NCI-H446 treated with DMSO at 0.1 percent for 48 hours (cell line): ENCODE data around the gene HAPLN3.
"Not testable (repeated sequence)": the region's sequence is repeated elsewhere in the genome, so short reads cannot be mapped to it uniquely, and the experiment has no call there.

ENCODE experiments used
- DNase-seq: peaks from one replicate; lab custom pipeline; 2025; lab: John Stamatoyannopoulos, UW

Gene HAPLN3, protein sequence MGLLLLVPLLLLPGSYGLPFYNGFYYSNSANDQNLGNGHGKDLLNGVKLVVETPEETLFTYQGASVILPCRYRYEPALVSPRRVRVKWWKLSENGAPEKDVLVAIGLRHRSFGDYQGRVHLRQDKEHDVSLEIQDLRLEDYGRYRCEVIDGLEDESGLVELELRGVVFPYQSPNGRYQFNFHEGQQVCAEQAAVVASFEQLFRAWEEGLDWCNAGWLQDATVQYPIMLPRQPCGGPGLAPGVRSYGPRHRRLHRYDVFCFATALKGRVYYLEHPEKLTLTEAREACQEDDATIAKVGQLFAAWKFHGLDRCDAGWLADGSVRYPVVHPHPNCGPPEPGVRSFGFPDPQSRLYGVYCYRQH

DNA sequence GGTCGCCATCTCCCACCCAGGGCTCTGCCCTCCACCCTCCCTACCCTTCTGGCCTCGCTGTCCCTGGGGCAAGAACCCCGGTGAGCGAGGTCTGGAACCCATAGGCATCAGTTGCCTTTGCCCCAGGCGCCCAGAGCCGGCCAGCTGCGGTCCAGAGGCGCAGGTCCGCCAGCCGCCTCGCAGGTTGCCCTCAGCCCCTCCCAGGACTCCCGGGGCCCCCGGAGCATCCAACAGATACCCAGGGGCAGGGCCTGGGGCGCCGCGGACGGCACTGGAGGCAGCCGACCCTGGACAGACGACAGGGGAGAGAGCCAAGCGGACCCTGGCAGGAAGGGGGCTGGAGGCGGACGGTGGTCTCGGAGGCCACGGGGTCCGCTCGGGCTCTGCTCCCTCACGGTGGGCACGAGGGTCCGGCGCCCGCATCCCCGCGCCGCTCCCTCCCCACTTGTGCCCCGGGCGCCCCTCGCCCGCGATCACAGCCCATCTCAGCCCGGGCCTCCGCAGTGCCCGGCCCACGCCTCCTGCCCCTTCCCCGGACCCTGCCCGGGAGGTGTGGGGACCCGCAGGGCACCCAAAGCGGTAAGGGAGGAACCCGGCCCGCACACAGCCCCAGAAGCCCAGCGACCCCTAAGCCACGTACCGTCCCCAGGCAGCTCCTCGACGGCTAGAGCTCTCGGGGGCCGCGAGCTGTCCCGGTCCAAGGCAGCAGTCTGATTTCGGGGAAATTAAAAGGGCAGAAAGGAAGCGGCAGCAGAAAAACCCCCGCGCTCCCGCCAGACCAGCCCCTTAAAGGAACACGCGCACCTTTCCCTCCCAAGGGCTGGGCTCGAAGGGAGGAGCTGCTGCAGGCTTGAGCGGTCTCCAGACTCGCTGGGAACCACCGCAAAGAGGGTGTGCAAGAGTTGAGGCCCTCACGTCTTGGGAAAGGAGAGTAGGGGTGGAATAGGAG lies at the start of gene HAPLN3:
TSS of gene HAPLN3 (minus strand) at position 726 of the 949 bp plus-strand sequence. CDS start 8,246 bp downstream, outside the sequence.
- DNase-seq = no peak

DNA sequence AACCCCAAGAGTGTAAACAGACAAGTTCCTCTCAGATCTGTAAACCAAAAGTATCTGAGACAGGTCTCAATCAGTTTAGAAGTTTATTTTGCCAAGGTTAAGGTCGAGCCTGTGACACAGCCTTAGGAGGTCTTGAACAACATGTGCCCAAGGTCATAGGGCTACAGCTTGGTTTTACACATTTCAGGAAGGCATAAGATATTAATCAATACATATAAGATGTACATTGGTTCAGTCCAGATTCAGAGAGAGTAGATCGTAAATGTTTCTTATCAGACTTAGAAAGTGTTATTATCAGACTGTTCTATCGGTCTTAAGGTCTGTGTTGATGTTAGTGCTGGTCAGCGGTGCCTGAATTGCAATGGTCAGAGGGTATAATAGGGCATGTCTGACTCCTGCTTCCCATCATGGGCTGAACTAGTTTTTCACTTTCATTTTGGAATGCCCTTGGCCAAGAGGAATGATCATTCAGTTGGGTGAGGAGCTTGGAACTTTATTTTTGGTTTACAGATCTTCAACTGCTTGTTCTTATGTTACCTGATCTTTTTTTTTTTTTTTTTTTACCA lies 44.8 kb upstream of the HAPLN3 start:
- no peak for DNase-seq

DNA sequence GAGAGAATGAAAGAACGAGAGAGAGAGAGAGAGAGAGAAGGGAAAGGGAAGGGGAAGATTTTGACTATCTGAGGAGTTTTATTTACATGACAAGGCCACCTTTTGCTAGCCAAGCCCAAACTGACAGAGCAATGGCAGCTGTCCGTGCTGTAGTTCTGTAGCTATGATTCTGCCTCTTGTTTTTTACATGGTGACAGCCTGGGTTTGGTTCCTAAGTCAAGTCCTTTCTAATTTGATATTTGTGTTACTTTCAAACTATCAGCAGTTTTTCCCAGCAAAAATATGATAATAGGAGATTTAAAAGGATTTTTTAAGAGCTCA lies 44.1 kb upstream of the HAPLN3 start:
- DNase-seq = no peak

DNA sequence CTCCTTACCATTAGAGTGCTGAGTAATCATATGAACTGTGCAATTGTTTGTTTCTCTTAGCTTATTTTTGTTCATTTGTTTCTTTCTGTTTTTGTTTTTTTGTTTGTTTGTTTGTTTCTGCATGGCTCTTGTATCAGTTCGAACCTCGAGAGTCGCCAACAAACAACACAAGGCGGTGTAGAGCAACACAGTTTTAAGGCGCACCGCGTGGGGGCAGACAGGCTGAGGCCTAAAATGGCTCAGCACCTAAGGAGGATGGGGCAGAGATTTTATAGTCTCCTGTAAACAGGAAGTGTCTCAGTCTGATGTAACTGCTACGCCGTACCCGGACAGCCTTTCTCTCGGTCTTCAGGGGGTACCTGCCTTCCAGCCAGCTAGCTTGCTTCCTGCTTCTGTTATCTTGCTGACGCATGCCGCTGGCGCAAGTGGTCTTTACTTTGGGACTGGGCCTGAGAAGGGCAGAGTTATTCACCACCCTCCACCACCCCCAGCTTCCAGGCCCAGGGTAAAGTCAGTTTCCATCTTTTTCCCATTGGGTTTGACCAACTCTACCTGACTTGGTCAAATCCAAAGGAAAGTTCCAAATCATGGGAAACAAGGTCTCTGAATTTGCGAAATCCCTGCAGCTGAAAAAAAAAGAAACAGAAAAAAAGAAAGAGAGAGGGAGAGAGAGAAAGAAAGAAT lies 43.6 kb upstream of the HAPLN3 start:
- DNase-seq = no peak

DNA sequence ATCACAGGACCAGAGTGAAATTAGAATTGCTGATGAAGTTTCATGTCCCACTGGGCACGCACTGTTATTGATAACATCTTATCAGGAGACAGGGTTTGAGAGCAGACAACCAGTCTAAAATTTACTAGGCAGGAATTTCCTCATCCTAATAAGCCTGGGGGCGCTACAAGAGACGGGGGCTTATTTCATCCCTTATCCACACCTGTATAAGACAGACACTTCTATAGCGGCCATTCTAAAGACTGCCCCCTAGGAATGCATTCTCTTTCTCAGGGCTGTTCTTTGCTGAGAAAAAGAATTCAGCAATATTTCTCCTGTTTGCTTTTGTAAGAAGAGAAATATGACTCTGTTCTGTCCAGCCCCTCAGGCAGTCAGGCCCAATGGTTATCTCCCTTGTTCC lies 39.1 kb upstream of the HAPLN3 start:
- DNase-seq = not testable (repeated sequence)

DNA sequence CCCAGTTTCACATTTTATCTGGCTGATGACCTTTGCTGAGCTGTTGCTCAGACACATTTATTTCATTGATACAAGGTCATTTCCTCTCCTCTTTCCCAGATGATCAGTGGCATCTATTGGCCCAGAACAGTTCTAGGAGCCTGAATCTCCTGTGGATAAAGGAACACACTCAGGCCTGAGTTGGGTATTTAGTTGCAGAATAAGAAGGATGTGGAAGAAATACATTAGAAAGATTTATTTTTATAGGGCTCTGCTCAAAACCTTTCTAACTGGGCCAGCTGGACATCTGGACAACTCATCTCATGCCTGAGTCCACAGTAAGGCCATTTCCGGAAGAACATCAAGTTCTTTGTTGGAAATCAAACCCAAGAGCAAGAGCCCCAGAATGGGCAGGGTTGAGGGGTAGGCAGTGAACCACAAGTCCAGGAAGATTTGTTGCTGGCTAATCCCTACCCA lies 37.6 kb upstream of the HAPLN3 start:
- no peak for DNase-seq

DNA sequence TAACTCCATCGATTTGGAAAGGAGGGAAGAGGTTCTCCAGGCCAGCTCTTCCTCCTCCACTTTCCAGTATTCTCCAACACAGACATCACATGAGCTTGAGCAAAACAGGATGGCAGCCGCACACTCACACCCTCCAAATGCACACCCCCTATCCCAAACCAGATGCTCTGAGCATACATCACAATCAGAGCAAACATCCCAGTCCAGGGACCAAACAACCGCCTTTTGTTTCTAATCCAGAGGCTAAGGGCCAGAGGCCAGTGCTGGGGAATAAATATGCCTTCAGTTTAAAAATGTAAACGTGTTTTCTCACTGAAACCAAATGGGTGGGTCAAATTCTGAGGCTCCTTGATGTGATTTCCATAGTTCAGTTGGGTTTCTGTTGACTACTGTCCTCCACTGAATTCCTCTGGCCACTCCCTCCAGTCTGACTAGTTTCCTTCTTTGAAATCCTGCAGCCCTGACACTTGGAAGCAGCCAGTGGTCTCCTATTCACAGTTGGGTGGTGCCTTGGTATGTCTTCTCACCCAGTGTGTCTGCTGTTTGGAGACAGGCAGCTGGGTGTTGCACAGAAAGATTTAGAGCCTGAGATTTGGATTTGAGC lies 37.0 kb upstream of the HAPLN3 start:
- DNase-seq = no peak

DNA sequence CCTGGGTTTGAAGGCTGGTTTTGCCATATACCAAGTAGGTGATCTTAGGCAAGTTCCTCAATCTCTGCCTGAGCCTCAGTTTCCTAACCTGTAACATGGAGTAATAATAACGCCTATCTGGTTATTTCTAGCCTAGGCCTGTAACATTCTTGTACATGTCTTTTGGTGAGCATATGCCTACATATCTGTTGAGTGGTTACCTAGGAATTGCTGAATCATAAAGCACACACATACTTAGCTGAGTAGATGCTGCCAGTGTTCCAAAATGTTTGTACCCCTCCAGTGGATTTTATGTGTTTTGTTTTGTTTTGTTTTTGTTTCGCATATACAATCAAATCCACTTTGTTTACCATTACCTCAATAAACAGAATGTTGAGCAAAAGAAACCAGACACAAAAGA lies 35.2 kb upstream of the HAPLN3 start:
- no peak for DNase-seq

DNA sequence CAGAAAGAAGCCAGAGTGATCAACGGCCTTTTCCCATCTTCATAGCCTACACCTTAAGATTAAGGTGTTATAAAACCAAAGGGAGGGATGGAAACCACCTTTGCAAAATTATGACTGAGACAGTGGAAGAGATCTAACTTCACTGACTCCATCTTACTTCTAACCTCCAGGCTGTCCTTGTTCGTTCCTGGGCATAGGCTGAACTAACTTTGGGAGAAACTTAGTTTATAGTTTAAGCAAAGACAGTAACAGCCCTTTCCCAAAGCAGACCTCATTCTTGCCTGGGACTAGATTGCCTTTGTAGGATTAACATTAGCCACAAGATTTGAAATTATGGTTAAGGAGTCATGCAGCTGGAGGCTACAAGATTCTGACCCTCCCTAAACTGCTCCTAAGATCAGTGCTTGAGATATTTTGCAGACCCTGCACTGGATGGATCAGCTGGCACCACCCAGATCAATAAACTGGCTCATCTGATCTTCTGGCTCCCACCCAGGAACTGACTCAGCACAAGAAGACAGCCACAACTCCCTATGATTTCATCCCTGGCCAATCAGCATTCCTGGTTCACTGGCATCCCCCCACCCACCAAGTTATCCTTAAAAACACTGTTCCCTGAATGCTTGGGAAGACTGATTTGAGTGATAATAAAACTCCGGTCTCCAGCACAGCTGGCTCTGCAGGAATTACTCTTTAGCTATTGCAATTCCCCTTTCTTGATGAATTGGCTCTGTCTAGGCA lies 34.2 kb upstream of the HAPLN3 start:
- not testable (repeated sequence) for DNase-seq

DNA sequence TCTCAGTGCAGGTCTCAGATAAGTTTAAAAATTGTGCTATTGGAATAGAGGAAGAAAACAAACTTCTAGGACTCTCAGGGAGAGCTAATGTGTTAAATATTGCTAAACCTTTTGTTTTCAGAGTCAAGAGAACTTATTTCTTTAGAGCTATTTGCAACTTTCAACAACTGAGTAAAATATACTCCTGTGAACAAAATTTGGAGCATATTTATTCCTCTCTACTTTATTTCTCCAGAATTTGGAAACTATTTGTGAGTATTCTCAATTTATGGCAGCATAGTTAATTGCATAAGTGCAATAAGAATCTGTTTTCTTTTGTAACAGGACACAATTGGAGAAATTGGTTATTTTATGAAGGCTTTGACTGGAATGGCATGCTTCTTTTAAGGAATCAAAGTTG lies 32.8 kb upstream of the HAPLN3 start:
- not testable (repeated sequence) for DNase-seq

DNA sequence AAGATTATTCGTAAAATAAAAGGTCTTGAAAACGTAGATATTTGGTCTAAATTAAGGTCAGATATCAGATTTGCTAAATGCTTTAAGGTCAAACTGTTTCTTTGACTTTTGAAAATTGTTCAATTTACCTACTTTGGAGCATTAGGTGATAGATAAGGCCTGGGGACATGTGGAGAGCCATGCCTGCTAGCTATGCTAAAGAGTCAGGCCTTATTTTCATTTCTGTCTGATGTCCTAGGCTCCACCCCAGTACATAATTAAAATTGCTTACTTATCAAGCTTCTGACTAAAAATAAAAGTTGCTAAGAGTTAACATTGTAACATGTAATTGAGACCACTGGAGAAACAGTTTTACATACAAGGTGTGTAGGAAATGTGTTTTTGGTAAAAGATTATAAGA lies 30.3 kb upstream of the HAPLN3 start:
- not testable (repeated sequence) for DNase-seq

DNA sequence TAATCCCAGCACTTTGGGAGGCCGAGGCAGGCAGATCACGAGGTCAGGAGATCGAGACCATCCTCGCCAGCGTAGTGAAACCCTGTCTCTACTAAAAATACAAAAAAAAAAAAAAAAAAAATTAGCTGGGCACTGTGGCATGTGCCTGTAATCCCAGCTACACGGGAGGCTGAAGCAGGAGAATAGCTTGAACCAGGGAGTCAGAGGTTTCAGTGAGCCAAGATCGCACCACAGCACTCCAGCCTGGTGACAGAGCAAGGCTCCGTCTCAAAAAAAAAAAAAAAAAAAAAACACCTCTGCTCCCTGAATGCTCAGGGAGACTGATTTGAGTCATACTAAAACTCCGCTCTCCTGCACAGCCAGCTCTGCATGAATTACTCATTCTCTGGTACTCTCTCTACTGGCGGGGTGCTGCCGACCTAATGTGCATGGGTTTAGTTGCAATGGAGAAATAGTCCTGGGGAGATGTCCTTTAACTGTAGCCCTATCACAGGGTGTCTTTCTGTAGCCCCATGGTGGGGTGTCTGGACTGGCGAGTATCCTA lies 25.6 kb upstream of the HAPLN3 start:
- not testable (repeated sequence) for DNase-seq

DNA sequence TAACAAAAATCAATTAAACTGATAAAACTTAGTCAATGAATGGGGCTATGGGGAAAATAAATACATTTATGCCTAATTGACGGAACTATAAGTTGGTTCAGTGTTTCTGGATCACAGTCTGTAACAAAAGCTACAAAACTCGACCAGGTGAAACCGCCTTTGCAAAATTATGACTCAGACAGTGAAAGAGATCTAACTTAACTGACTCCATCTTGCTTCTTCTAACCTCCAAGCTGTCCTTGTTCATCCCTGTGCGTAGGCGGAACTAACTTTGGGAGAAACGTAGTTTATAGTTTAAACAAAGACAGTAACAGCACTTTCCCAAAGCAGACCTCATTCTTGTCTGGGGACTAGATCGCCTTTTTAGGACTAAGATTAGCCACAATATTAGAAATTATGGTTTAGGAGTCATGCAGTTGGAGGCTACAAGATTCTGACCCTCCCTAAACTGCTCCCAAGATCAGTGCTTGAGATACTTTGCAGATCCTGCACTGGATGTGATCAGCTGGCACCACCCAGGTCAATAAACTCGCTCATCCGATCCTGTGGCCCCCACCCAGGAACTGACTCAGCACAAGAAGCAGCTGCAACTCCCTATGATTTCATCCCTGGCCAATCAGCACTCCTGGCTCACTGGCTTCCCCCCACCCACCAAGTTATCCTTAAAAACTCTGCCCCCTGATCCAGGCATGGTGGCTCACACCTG lies 25.0 kb upstream of the HAPLN3 start:
- DNase-seq = no peak

DNA sequence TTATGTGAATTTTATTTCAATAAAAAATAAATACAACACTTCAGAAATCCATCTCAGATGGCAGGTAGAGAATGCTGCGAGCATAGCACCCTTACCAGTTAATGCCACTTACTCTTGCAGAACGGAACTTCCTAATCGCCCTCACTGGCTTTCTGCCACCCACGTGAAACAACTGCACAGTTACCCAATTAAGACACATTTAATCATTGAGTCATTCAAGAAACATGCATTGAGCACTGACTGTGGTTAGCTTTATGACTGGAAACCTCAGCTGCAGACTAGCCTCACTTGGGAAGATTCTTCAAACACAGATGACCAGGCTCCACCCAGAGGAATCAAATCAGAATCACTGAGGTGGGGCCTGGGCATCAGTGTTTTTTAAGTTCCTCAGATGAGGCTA lies 23.4 kb upstream of the HAPLN3 start:
- no peak for DNase-seq

DNA sequence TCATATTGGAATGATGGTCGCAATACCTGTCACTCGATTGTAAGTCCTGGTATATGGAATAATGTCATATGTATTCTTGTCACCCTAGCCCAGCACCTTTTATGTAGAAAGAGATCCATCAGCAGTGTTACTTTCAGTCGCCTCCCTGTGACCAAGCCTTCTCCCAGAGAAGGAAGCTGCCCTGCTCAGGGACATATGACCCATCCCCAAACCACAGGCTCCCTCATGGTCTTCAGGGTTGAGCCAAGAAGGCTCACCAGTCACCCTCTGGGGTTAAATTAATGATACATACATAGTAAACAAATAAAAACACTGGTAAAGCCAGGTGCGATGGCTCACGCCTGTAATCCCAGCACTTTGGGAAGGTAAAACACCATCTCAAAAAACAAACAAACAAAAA lies 22.4 kb upstream of the HAPLN3 start:
- no peak for DNase-seq

DNA sequence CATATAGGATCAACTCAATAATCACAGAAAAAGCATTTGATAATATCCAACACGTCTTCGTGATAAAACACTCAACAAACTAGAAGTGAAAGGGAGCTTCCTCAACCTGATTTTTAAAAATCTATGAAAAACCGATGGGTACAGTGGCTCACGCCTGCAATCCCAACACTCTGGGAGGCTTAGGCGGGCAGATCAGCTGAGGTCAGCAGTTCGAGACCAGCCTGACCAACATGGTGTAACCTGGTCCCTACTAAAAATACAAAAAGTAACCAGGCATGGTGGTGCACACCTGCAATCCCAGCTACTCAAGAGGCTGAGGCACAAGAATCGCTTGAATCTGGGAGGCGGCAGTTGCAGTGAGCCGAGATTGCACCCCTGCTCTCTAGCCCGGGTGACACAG lies 20.0 kb upstream of the HAPLN3 start:
- no peak for DNase-seq

DNA sequence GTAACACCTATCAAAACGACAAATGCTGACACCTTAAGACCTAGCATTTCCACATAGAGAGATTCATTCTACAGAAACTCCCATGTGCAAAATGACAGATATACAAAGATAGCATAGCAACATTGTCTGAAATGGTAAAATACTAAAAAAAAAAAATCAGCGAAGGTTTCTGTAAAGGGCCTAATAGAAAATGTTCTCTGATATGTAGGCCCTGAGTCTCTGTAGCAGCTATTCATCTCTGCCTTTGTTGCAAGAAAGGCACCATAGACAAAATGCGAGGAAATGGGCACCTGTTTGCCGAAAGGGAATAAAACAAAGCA lies 18.5 kb upstream of the HAPLN3 start:
- no peak for DNase-seq

DNA sequence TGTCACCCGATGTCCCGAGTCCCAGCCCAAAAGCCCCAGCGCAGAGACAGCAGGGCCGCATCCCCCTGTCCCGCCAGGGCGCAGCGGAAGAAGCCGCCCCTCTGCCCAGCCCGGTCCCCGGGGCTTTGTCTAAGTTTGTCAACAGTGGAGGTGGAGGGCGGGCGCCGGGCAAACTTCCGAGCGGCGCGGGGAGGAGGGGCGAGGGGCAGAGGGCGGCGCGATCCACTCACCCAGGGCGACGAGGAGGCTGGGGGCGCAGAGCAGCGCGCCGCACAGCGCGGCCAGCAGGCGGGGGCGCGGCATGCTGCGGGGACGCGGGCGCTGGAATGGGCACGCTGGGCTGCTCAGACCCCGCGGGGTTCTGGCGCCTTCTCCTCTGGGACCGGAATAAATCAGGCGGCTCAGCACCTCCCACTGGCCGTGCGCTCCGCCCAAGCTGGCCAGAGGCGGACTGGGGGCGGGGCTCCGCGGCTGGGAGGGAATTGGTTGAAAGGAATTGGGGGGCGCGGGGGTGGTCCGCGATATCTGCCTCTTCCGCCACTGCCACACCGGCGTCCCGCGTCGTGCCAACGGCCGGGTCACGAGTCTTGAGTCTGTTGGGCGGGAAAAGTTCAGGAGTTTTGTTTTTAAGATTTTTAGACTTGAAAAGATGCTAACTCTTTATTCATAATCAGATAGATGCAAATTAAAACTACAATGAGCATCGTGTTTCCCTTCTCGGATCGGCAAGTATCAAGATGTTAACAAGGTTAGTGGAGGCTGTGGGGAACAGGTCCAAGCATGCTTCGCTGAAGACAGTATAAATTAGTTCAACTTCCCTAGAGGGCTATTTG lies 17.9 kb upstream of the HAPLN3 start, which contains the start of gene MFGE8:
TSS of gene MFGE8 (minus strand) at position 363 of the 833 bp plus-strand sequence. CDS start at position 303, 60 bp downstream.
- no peak for DNase-seq

DNA sequence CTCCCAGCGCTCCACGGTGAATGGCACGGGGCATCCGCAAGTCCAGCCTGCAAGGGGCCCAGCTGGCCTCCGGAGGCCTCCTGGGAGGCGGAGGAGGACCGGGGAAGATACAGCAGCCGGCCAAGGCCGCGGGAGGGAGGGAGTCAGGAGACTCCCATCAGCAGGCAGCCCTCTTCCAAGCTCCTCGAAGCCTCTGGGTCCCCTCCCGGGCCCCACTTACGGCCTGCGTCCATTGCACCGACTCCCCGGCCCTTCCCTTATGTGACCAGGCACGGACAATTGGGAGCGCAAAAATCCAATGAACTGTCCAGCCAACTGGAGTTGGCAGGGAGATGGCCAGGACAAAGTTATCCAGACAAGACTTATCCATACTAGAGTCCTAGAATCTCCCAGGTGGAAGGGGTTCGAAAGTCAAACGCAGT lies 17.2 kb upstream of the HAPLN3 start:
- no peak for DNase-seq
